ENCODE data around the gene MRPS18A.

DNA sequence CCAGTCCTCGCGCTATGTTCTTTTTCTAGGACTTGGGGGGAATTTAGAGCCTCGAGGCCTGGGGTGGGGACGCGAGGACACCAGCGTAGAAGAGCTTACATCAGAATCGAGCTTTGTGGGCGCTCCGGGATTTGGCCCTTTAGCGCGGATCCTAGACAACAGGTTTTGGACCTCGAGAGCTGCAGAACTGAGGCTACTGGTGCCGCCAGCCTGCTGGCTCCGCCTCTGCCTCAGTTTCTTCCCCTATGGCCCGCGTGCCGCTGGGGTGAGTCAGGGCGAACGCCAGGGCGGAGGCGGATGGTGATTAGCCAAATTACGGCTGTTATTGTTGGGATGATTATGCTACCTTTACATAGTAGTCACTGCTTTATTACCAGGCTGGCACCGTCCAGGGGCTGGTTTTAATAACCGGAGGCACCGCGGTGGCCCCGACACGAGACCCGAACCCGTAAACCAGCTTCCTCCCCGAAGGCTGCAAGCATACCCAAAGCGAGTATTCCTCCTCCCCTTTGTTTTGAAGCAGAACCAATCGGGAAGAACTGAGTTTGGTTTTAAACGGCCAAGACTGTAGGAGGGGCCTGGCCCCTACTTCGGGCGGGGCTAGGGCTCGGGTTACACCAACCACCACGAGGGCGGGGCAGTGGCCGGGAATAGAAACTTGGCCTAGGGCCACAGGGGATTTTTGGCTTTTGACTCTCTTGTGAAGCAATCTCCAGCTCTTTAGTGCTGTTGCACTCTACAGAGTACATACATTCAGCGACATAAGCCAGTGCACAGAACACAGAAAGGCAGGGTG lies 57.9 kb downstream of the MRPS18A start:
- TF ChIP-seq CTCF (conservative IDR thresholded peaks at IDR 0.05; ENCODE audit: low read depth in 2 of 2): no peak
- no peak for TF ChIP-seq EZH2 (IDR thresholded peaks at IDR 0.05; ENCODE audit: low read depth, unreplicated experiment)
- TF ChIP-seq JUNB (IDR thresholded peaks at IDR 0.05; ENCODE audit: unreplicated experiment): no peak
- TF ChIP-seq, protein P1, sequence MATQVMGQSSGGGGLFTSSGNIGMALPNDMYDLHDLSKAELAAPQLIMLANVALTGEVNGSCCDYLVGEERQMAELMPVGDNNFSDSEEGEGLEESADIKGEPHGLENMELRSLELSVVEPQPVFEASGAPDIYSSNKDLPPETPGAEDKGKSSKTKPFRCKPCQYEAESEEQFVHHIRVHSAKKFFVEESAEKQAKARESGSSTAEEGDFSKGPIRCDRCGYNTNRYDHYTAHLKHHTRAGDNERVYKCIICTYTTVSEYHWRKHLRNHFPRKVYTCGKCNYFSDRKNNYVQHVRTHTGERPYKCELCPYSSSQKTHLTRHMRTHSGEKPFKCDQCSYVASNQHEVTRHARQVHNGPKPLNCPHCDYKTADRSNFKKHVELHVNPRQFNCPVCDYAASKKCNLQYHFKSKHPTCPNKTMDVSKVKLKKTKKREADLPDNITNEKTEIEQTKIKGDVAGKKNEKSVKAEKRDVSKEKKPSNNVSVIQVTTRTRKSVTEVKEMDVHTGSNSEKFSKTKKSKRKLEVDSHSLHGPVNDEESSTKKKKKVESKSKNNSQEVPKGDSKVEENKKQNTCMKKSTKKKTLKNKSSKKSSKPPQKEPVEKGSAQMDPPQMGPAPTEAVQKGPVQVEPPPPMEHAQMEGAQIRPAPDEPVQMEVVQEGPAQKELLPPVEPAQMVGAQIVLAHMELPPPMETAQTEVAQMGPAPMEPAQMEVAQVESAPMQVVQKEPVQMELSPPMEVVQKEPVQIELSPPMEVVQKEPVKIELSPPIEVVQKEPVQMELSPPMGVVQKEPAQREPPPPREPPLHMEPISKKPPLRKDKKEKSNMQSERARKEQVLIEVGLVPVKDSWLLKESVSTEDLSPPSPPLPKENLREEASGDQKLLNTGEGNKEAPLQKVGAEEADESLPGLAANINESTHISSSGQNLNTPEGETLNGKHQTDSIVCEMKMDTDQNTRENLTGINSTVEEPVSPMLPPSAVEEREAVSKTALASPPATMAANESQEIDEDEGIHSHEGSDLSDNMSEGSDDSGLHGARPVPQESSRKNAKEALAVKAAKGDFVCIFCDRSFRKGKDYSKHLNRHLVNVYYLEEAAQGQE (IDR thresholded peaks at IDR 0.05; ENCODE audit: unreplicated experiment): no peak
- peak; percentile 84 for TF ChIP-seq POLR2AphosphoS5 (IDR thresholded peaks at IDR 0.05; ENCODE audit: low read depth)
- no peak for TF ChIP-seq EZH2phosphoT487 (IDR thresholded peaks at IDR 0.05; ENCODE audit: unreplicated experiment)

Data from GM23338 (cell line).